SK-N-SH (cell line): ENCODE data around the gene PTCRA.

Source experiments
- CHD2 ChIP-seq: fragments of 150-350 bp; IDR thresholded peaks from 2 replicates; pipeline ENCODE4 v1.6.1; 2018; ENCODE audit warnings: low read length; ENCODE audit not compliant: partially characterized antibody
- FOSL2 ChIP-seq: IDR thresholded peaks from 2 replicates; pipeline ENCODE4 v1.4.0; 2012; ENCODE audit warnings: low read depth, mild to moderate bottlenecking, moderate library complexity, borderline replicate concordance
- JUND ChIP-seq: IDR thresholded peaks from 2 replicates; pipeline ENCODE4 v1.4.0; 2012
- RAD21 ChIP-seq: IDR thresholded peaks from 2 replicates; pipeline ENCODE4 v1.6.1; 2012; ENCODE audit warnings: mild to moderate bottlenecking, low read length
- RFX5 ChIP-seq: IDR thresholded peaks from 2 replicates; pipeline ENCODE4 v1.6.1; 2012; ENCODE audit warnings: mild to moderate bottlenecking, improper control_type of control experiment, low read length
- TF ChIP-seq, protein P1 (sequence below): fragments of 200-600 bp; sonication (generic); IDR thresholded peaks from 2 replicates; pipeline ENCODE4 v1.6.1; 2017; ENCODE audit warnings: antibody characterized with exemption, mild to moderate bottlenecking, moderate library complexity
- TF ChIP-seq, protein P2 (sequence below): fragments of 150-350 bp; IDR thresholded peaks from 2 replicates; pipeline ENCODE4 v1.6.1; 2017; ENCODE audit warnings: antibody characterized with exemption, low read length, low read depth, borderline replicate concordance
- TF ChIP-seq, protein P3 (sequence below): IDR thresholded peaks from 2 replicates; pipeline ENCODE4 v1.6.1; 2012; ENCODE audit warnings: mild to moderate bottlenecking, low read depth, low read length, moderate library complexity

- no peak for TF ChIP-seq JUND
- TF ChIP-seq, protein P1, sequence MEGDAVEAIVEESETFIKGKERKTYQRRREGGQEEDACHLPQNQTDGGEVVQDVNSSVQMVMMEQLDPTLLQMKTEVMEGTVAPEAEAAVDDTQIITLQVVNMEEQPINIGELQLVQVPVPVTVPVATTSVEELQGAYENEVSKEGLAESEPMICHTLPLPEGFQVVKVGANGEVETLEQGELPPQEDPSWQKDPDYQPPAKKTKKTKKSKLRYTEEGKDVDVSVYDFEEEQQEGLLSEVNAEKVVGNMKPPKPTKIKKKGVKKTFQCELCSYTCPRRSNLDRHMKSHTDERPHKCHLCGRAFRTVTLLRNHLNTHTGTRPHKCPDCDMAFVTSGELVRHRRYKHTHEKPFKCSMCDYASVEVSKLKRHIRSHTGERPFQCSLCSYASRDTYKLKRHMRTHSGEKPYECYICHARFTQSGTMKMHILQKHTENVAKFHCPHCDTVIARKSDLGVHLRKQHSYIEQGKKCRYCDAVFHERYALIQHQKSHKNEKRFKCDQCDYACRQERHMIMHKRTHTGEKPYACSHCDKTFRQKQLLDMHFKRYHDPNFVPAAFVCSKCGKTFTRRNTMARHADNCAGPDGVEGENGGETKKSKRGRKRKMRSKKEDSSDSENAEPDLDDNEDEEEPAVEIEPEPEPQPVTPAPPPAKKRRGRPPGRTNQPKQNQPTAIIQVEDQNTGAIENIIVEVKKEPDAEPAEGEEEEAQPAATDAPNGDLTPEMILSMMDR: no peak
- TF ChIP-seq, protein P2, sequence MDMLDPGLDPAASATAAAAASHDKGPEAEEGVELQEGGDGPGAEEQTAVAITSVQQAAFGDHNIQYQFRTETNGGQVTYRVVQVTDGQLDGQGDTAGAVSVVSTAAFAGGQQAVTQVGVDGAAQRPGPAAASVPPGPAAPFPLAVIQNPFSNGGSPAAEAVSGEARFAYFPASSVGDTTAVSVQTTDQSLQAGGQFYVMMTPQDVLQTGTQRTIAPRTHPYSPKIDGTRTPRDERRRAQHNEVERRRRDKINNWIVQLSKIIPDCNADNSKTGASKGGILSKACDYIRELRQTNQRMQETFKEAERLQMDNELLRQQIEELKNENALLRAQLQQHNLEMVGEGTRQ: no peak
- no peak for TF ChIP-seq FOSL2
- no peak for TF ChIP-seq RAD21
- TF ChIP-seq CHD2: no peak
- TF ChIP-seq, protein P3, sequence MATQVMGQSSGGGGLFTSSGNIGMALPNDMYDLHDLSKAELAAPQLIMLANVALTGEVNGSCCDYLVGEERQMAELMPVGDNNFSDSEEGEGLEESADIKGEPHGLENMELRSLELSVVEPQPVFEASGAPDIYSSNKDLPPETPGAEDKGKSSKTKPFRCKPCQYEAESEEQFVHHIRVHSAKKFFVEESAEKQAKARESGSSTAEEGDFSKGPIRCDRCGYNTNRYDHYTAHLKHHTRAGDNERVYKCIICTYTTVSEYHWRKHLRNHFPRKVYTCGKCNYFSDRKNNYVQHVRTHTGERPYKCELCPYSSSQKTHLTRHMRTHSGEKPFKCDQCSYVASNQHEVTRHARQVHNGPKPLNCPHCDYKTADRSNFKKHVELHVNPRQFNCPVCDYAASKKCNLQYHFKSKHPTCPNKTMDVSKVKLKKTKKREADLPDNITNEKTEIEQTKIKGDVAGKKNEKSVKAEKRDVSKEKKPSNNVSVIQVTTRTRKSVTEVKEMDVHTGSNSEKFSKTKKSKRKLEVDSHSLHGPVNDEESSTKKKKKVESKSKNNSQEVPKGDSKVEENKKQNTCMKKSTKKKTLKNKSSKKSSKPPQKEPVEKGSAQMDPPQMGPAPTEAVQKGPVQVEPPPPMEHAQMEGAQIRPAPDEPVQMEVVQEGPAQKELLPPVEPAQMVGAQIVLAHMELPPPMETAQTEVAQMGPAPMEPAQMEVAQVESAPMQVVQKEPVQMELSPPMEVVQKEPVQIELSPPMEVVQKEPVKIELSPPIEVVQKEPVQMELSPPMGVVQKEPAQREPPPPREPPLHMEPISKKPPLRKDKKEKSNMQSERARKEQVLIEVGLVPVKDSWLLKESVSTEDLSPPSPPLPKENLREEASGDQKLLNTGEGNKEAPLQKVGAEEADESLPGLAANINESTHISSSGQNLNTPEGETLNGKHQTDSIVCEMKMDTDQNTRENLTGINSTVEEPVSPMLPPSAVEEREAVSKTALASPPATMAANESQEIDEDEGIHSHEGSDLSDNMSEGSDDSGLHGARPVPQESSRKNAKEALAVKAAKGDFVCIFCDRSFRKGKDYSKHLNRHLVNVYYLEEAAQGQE: no peak
- no peak for TF ChIP-seq RFX5
Measured at GRCh38 chr6:42968126-42968701, 52.4 kb downstream of the PTCRA start.
